IMR-90 (cell line): Measurements from ENCODE around the gene SLC9A3. TPM values are rescaled to one million over a fixed set of nuclear protein-coding genes. Genes with fewer than 3 reads are reported as not detected.

Source experiments
- ATAC-seq: fragments of 200-7000 bp; cut with Tn5 transposase; 2 replicates; pipeline ENCODE4 v1.9.1; 2020; ENCODE audit warnings: low read depth, mild to moderate bottlenecking, moderate library complexity
- BruUV-seq: library from RNA; stranded (reverse); fragments of 400-500 nt; replicated peaks from 2 replicates; lab custom pipeline; 2021; lab: Mats Ljungman, UMichigan
- CTCF ChIA-PET: fragments of 300-600 bp; formaldehyde crosslinking; extraction: SDS; loops from one replicate; lab custom pipeline; 2021; ENCODE audit warnings: antibody characterized with exemption; lab: Yijun Ruan, JAX
- POLR2A ChIA-PET: fragments of 300-600 bp; sonication (Branson Sonifier 250); formaldehyde crosslinking; loops from one replicate; lab custom pipeline; 2022; ENCODE audit warnings: antibody characterized with exemption; ENCODE audit not compliant: unreplicated experiment; lab: Charles Lee
- DNase-seq: peaks from one replicate; pipeline ENCODE4 v3.0.0; 2013
- H2AFZ ChIP-seq: replicated peaks from 2 replicates; pipeline ENCODE3; 2013; ENCODE audit warnings: low read length, mild to moderate bottlenecking; ENCODE audit not compliant: poor library complexity
- H2AK5ac ChIP-seq: 2 replicates; pipeline ENCODE4 v1.6.1; 2013; ENCODE audit warnings: low read depth, low read length, inconsistent platforms
- H2AK9ac ChIP-seq: replicated peaks from 2 replicates; pipeline ENCODE3; 2013; ENCODE audit warnings: mild to moderate bottlenecking, low read depth, low read length, moderate library complexity; ENCODE audit not compliant: poor library complexity
- H2BK120ac ChIP-seq: 2 replicates; pipeline ENCODE4 v1.6.1; 2013; ENCODE audit warnings: low read depth, low read length, inconsistent platforms
- H2BK15ac ChIP-seq: 3 replicates; pipeline ENCODE4 v1.6.1; 2013; ENCODE audit warnings: low read depth, low read length, inconsistent platforms
- H2BK20ac ChIP-seq: 2 replicates; pipeline ENCODE4 v1.6.1; 2013; ENCODE audit warnings: low read depth, mild to moderate bottlenecking, inconsistent platforms, low read length, moderate library complexity
- H2BK5ac ChIP-seq: 2 replicates; pipeline ENCODE4 v1.6.1; 2013; ENCODE audit warnings: mild to moderate bottlenecking, low read depth, low read length, inconsistent platforms; ENCODE audit not compliant: poor library complexity, severe bottlenecking
- H3K14ac ChIP-seq: replicated peaks from 2 replicates; pipeline ENCODE4 v1.6.1; 2013; ENCODE audit warnings: low read depth, low read length, inconsistent platforms
- H3K18ac ChIP-seq: 2 replicates; pipeline ENCODE4 v1.6.1; 2013; ENCODE audit warnings: low read depth, low read length, control low read depth
- H3K23ac ChIP-seq: 2 replicates; pipeline ENCODE4 v1.6.1; 2013; ENCODE audit warnings: low read depth, low read length, inconsistent platforms
- H3K27ac ChIP-seq: 2 replicates; pipeline ENCODE4 v1.5.1; 2013; ENCODE audit warnings: mild to moderate bottlenecking, control low read depth, low read length; ENCODE audit not compliant: insufficient read depth
- H3K27me3 ChIP-seq: 2 replicates; pipeline ENCODE4 v1.6.1; 2013; ENCODE audit warnings: low read length; ENCODE audit not compliant: control insufficient read depth, insufficient read depth
- H3K36me3 ChIP-seq: 2 replicates; pipeline ENCODE4 v1.6.1; 2013; ENCODE audit warnings: low read length, mixed read lengths; ENCODE audit not compliant: control insufficient read depth, insufficient read depth
- H3K4ac ChIP-seq: 2 replicates; pipeline ENCODE4 v1.6.1; 2013; ENCODE audit warnings: low read depth, low read length, inconsistent platforms
- H3K4me1 ChIP-seq: 2 replicates; pipeline ENCODE4 v1.6.1; 2013; ENCODE audit warnings: low read length, mixed read lengths; ENCODE audit not compliant: control insufficient read depth, insufficient read depth
- H3K4me2 ChIP-seq: 2 replicates; pipeline ENCODE4 v1.6.1; 2013; ENCODE audit warnings: low read depth, mild to moderate bottlenecking, control low read depth, low read length, moderate library complexity
- H3K4me3 ChIP-seq: 2 replicates; pipeline ENCODE4 v1.5.1; 2013; ENCODE audit warnings: low read depth, mild to moderate bottlenecking, control low read depth, low read length, moderate library complexity; ENCODE audit not compliant: insufficient read depth
- H3K56ac ChIP-seq: 2 replicates; pipeline ENCODE4 v1.6.1; 2013; ENCODE audit warnings: low read length, inconsistent platforms; ENCODE audit not compliant: insufficient read depth; ENCODE audit errors: extremely low read depth
- H3K79me1 ChIP-seq, 2 experiments: 2 replicates each; pipeline ENCODE4 v1.6.1; 2013; ENCODE audit warnings: low read length in 2 of 2, inconsistent platforms in 1 of 2, low read depth in 1 of 2
- H3K9ac ChIP-seq: 2 replicates; pipeline ENCODE4 v1.6.1; 2013; ENCODE audit warnings: low read depth, low read length, control low read depth
- H3K9me1 ChIP-seq: 2 replicates; pipeline ENCODE4 v1.6.1; 2013; ENCODE audit warnings: low read length, inconsistent platforms; ENCODE audit not compliant: insufficient read depth
- H3K9me3 ChIP-seq: 2 replicates; pipeline ENCODE4 v1.6.1; 2013; ENCODE audit warnings: low read length; ENCODE audit not compliant: control insufficient read depth, insufficient read depth
- H4K20me1 ChIP-seq: 2 replicates; pipeline ENCODE4 v1.6.1; 2013; ENCODE audit warnings: low read length, inconsistent platforms; ENCODE audit not compliant: insufficient read depth
- H4K5ac ChIP-seq: 2 replicates; pipeline ENCODE4 v1.6.1; 2013; ENCODE audit warnings: mild to moderate bottlenecking, low read depth, low read length, control low read depth
- H4K8ac ChIP-seq, 2 experiments: 2 replicates each; pipeline ENCODE4 v1.6.1; 2013; ENCODE audit warnings: low read depth in 2 of 2, low read length in 2 of 2, control low read depth in 1 of 2, inconsistent platforms in 1 of 2
- H4K91ac ChIP-seq: 2 replicates; pipeline ENCODE4 v1.6.1; 2013; ENCODE audit warnings: low read depth, low read length, inconsistent platforms; ENCODE audit not compliant: insufficient read depth
- BHLHE40 ChIP-seq: fragments of 150-350 bp; IDR thresholded peaks from 2 replicates; pipeline ENCODE4 v1.6.1; 2016; ENCODE audit warnings: mild to moderate bottlenecking, low read depth, low read length
- CEBPB ChIP-seq: IDR thresholded peaks from 2 replicates; pipeline ENCODE4 v1.6.1; 2012; ENCODE audit warnings: low read depth, low read length, improper control_type of control experiment
- CHD1 ChIP-seq: IDR thresholded peaks from 2 replicates; pipeline ENCODE4 v1.6.1; 2012; ENCODE audit warnings: low read depth, low read length, improper control_type of control experiment
- CTCF ChIP-seq: conservative IDR thresholded peaks from 2 replicates; pipeline ENCODE4 v1.5.1; 2012; ENCODE audit warnings: mild to moderate bottlenecking, low read depth, low read length, improper control_type of control experiment
- FOS ChIP-seq: fragments of 150-350 bp; IDR thresholded peaks from 2 replicates; pipeline ENCODE4 v1.6.1; 2016; ENCODE audit warnings: low read depth, low read length
- MAFK ChIP-seq: IDR thresholded peaks from 2 replicates; pipeline ENCODE4 v1.6.1; 2012; ENCODE audit warnings: low read depth, low read length, improper control_type of control experiment
- MAZ ChIP-seq: IDR thresholded peaks from 2 replicates; pipeline ENCODE4 v1.6.1; 2012; ENCODE audit warnings: low read depth, mild to moderate bottlenecking, low read length, improper control_type of control experiment, moderate library complexity, borderline replicate concordance
- MXI1 ChIP-seq: IDR thresholded peaks from 2 replicates; pipeline ENCODE4 v1.6.1; 2012; ENCODE audit warnings: low read depth, mild to moderate bottlenecking, low read length, moderate library complexity, borderline replicate concordance
- NFE2L2 ChIP-seq: fragments of 150-350 bp; IDR thresholded peaks from 2 replicates; pipeline ENCODE4 v1.6.1; 2016; ENCODE audit warnings: low read depth, mild to moderate bottlenecking, low read length
- POLR2A ChIP-seq: IDR thresholded peaks from 2 replicates; pipeline ENCODE4 v1.6.1; 2012; ENCODE audit warnings: mild to moderate bottlenecking, low read depth, low read length
- RAD21 ChIP-seq: IDR thresholded peaks from 2 replicates; pipeline ENCODE4 v1.6.1; 2012; ENCODE audit warnings: low read length, improper control_type of control experiment
- RCOR1 ChIP-seq: IDR thresholded peaks from 2 replicates; pipeline ENCODE4 v1.6.1; 2012; ENCODE audit warnings: mild to moderate bottlenecking, low read length, improper control_type of control experiment; ENCODE audit not compliant: insufficient replicate concordance
- RFX5 ChIP-seq: IDR thresholded peaks from 2 replicates; pipeline ENCODE4 v1.8.0; 2012; ENCODE audit warnings: low read depth, mild to moderate bottlenecking, low read length, moderate library complexity
- SMC3 ChIP-seq: fragments of 150-350 bp; IDR thresholded peaks from 2 replicates; pipeline ENCODE4 v1.6.1; 2016; ENCODE audit warnings: low read depth, mild to moderate bottlenecking, antibody characterized with exemption, low read length, moderate library complexity
- WGBS, 2 experiments: methylation state at CpG; one replicate each; pipeline versions ENCODE4 v1.1.5 to v1.1.7; 2013; ENCODE audit warnings: missing lambda C conversion rate in 2 of 2; ENCODE audit not compliant: insufficient read length in 1 of 2; ENCODE audit errors: extremely low coverage in 2 of 2; 5-methylcytosine and 5-hydroxymethylcytosine counted together
- dilution Hi-C: fragments of 300-500 bp; cut with HindIII; formaldehyde crosslinking; loops from one replicate; pipeline ENCODE4 v1.14.3; 2018; ENCODE audit warnings: low sequenced_read_pairs; ENCODE audit not compliant: unreplicated experiment
- in situ Hi-C: fragments of 300-500 bp; cut with MboI; formaldehyde crosslinking; loops from 3 replicates; pipeline ENCODE4 v1.14.3; 2019; ENCODE audit warnings: low sequenced_read_pairs, inconsistent platforms, mixed read lengths
- intact Hi-C: fragments of 100-400 bp; cut with micrococcal nuclease; formaldehyde crosslinking; loops from 2 replicates; pipeline ENCODE4 v1.10.0; 2022
- polyA plus RNA-seq, 3 experiments: library from polyadenylated mRNA; depleted of rRNA; stranded (reverse); fragments of >200 nt; gene quantifications; 2 replicates each; pipeline ENCODE4 v1.2.3, GENCODE V29; 2012; ENCODE audit warnings: low replicate concordance in 1 of 3
- total RNA-seq: library from RNA; depleted of rRNA; stranded (reverse); fragments of >200 nt; gene quantifications from 2 replicates; pipeline ENCODE4 v1.2.3, GENCODE V29; 2012
- TF ChIP-seq, protein P1 (sequence below): fragments of 150-350 bp; IDR thresholded peaks from 2 replicates; pipeline ENCODE4 v1.6.1; 2017; ENCODE audit warnings: mild to moderate bottlenecking, antibody characterized with exemption, low read length, low read depth
- TF ChIP-seq, protein P2 (sequence below): fragments of 150-350 bp; IDR thresholded peaks from 2 replicates; pipeline ENCODE4 v1.6.1; 2016; ENCODE audit warnings: low read depth, mild to moderate bottlenecking, low read length, moderate library complexity, borderline replicate concordance

Gene SLC9A3
- total and polyA plus RNA-seq, 2 of the 4 experiments (the other 2 are of a cell fraction) = 0.72 to 1.5 TPM

- CTCF ChIA-PET = no interaction called here
- POLR2A ChIA-PET = no interaction called here
- dilution Hi-C loops = no loop called here
- no peak overlapping the region for H3K4me2 ChIP-seq
- DNase-seq (no peak), ATAC-seq (no peak)
- no peaks in the 10 kb centered on the region for H4K20me1 ChIP-seq
- no peak overlapping the region for H2AK9ac ChIP-seq
- H2AFZ ChIP-seq = no peak overlapping the region
- intact Hi-C loops = no loop called here
- peaks cover 5% of the 10 kb centered on the region; the same call in 1 of the 2 replicates for H3K9me3 ChIP-seq
- H2BK20ac ChIP-seq = no peak overlapping the region
- no peaks in the 10 kb centered on the region for H3K79me1 ChIP-seq
- H3K4ac ChIP-seq = no peak overlapping the region
- no peak overlapping the region for H4K5ac ChIP-seq
- H2AK5ac ChIP-seq = no peak overlapping the region
- H3K14ac ChIP-seq = no peak overlapping the region
- no peak overlapping the region for H2BK15ac ChIP-seq
- H3K9me1 ChIP-seq = no peaks in the 10 kb centered on the region
- no peak overlapping the region for H2BK120ac ChIP-seq
- no peak overlapping the region for H3K27ac ChIP-seq
- H4K91ac ChIP-seq = no peak overlapping the region
- no peak overlapping the region for H3K23ac ChIP-seq
- H3K9ac ChIP-seq = no peak overlapping the region
- H3K4me1 ChIP-seq = no peaks in the 10 kb centered on the region; the same call in 1 of the 2 replicates
- 69% methylated on average over 10 of the region's 13 CpGs; no CpG with 5 or more reads in 1 of the 2 experiments for WGBS, 2 experiments
- no peak overlapping the region for H3K56ac ChIP-seq
- no peak overlapping the region for H3K4me3 ChIP-seq
- H2BK5ac ChIP-seq = no peak overlapping the region
- BruUV-seq = no TSS peak
- TF ChIP-seq CHD1 (no peak), MXI1 (no peak), BHLHE40 (no peak), CTCF (no peak), NFE2L2 (no peak), MAFK (no peak), MAZ (no peak), RFX5 (no peak), POLR2A (no peak), RCOR1 (no peak), FOS (no peak), RAD21 (no peak), SMC3 (no peak), CEBPB (no peak)
- TF ChIP-seq, protein P1, sequence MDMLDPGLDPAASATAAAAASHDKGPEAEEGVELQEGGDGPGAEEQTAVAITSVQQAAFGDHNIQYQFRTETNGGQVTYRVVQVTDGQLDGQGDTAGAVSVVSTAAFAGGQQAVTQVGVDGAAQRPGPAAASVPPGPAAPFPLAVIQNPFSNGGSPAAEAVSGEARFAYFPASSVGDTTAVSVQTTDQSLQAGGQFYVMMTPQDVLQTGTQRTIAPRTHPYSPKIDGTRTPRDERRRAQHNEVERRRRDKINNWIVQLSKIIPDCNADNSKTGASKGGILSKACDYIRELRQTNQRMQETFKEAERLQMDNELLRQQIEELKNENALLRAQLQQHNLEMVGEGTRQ = no peak
- TF ChIP-seq, protein P2, sequence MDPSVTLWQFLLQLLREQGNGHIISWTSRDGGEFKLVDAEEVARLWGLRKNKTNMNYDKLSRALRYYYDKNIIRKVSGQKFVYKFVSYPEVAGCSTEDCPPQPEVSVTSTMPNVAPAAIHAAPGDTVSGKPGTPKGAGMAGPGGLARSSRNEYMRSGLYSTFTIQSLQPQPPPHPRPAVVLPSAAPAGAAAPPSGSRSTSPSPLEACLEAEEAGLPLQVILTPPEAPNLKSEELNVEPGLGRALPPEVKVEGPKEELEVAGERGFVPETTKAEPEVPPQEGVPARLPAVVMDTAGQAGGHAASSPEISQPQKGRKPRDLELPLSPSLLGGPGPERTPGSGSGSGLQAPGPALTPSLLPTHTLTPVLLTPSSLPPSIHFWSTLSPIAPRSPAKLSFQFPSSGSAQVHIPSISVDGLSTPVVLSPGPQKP = no peak
- H4K8ac ChIP-seq = no peak overlapping the region
- in situ Hi-C loops = no loop called here
- H3K27me3 ChIP-seq = peaks cover 44% of the 10 kb centered on the region
- no peaks in the 10 kb centered on the region for H3K36me3 ChIP-seq
- H3K18ac ChIP-seq = no peak overlapping the region
Observed at GRCh38 chr5:567664-568060, 43.4 kb upstream of the SLC9A3 start.
